ENCODE measurements around the gene DUSP10. TPM values are rescaled to one million over a fixed set of nuclear protein-coding genes. Genes with fewer than 3 reads are reported as not detected.

The DUSP10 gene
- total RNA-seq, 1 experiment from 2014 or later, result 1.7 TPM

- no peaks in the 10 kb centered on the region for H3K27me3 ChIP-seq (ENCODE audit: insufficient read depth, low read length)
- no peak overlapping the region for H3K4me2 ChIP-seq (ENCODE audit: low read length)
- no peak overlapping the region for H3K4me3 ChIP-seq (replicated peaks in 1 of 2; ENCODE audit: low read depth in 1 of 2, low read length in 2 of 2)
- DNase-seq (ENCODE audit: low read depth, low spot score) (no peak), ATAC-seq (no peak)
- H3K9ac ChIP-seq (ENCODE audit: low read length), result no peak overlapping the region
- no peak overlapping the region for H3K27ac ChIP-seq (ENCODE audit: low read depth, low read length)
- no TSS peak for BruUV-seq (replicated peaks)
- H3K4me1 ChIP-seq (ENCODE audit: control insufficient read depth in 1 of 2, insufficient read depth in 2 of 2, low read length in 2 of 2), result no peaks in the 10 kb centered on the region
- ChIA-PET RAD21 (ENCODE audit: low non-redundant PET in 1 of 2, low total read pairs in 2 of 2, uncharacterized antibody in 2 of 2, unreplicated experiment in 2 of 2) (no interaction called here), CTCF (no interaction called here), POLR2A (no interaction called here)
- H3K79me2 ChIP-seq (ENCODE audit: insufficient read depth, low read length), result no peaks in the 10 kb centered on the region
- H4K20me1 ChIP-seq (ENCODE audit: insufficient read depth), result no peaks in the 10 kb centered on the region
- intact Hi-C loops (cut with micrococcal nuclease), result no loop called here
- H2AFZ ChIP-seq (ENCODE audit: low read depth, low read length, poor library complexity, severe bottlenecking), result no peak overlapping the region
- no peak for TF ChIP-seq JUND (IDR thresholded peaks at IDR 0.05)
- TF ChIP-seq CEBPB (IDR thresholded peaks at IDR 0.05; ENCODE audit: low read depth), result no peak
- TF ChIP-seq CBX3 (IDR thresholded peaks at IDR 0.05; ENCODE audit: low read depth), result no peak
- TF ChIP-seq EZH2 (IDR thresholded peaks at IDR 0.05), result no peak
- no peak for TF ChIP-seq ELF1 (IDR thresholded peaks at IDR 0.05; ENCODE audit: borderline replicate concordance, low read depth)
- TF ChIP-seq YY1 (IDR thresholded peaks at IDR 0.05; ENCODE audit: extremely low read depth, insufficient replicate concordance, low read depth, low read length), result no peak
- no peak for TF ChIP-seq SP1 (IDR thresholded peaks at IDR 0.05; ENCODE audit: low read depth)
- no peak for TF ChIP-seq FOSL1 (IDR thresholded peaks at IDR 0.05; ENCODE audit: low read depth)
- no peak for TF ChIP-seq TCF7L2 (IDR thresholded peaks at IDR 0.05; ENCODE audit: borderline replicate concordance, extremely low read depth, insufficient read depth, insufficient read length)
- TF ChIP-seq ZBTB33 (IDR thresholded peaks at IDR 0.05; ENCODE audit: extremely low read depth, insufficient replicate concordance, low read length), result no peak
- no peak for TF ChIP-seq REST (IDR thresholded peaks at IDR 0.05; ENCODE audit: low read depth)
- TF ChIP-seq ATF3 (IDR thresholded peaks at IDR 0.05), result no peak
- H3K9me3 ChIP-seq (ENCODE audit: control insufficient read depth in 1 of 2, insufficient read depth in 1 of 2, low read depth in 1 of 2, low read length in 2 of 2), result no peaks in the 10 kb centered on the region
- no peaks in the 10 kb centered on the region for H3K36me3 ChIP-seq (ENCODE audit: control insufficient read depth in 1 of 2, insufficient read depth in 2 of 2, low read length in 2 of 2)
- no peaks in the 10 kb centered on the region for H3K9me2 ChIP-seq (ENCODE audit: insufficient read depth)
Measured at GRCh38 chr1:221680085-221680484, 61.8 kb downstream of the DUSP10 start.

All from HCT116 (cell line).